Measurements from ENCODE around the gene ELOVL7. TPM values are rescaled to one million over a fixed set of nuclear protein-coding genes. Genes with fewer than 3 reads are reported as not detected.

The ELOVL7 gene
- total and polyA plus RNA-seq, 2 of the 4 experiments (the other 2 are of a cell fraction): 0.18 TPM; not detected in 1

DNA sequence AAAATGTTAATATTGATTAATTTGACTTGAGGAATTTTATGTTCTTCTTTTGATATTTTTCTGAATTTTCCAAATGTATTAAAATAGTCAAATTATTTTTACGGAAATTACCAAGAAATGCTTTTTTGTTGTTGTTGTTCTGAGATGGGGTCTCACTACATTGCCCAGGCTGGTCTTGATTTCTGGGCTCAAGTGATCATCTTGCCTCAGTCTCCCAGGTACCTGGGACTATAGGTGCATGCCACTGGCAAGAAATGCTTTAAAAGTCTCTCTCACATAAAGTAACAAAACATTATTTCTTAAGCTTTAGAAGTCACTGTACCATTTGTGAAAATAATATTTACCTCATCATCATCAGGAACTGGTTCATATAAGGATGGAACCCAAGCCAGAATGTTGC lies 43.0 kb upstream of the ELOVL7 start:
- H4K8ac ChIP-seq (ENCODE audit: low read depth in 2 of 2, low read length in 2 of 2): no peak overlapping the region
- in situ Hi-C loops (cut with MboI; ENCODE audit: low sequenced_read_pairs): no loop called here
- no peaks in the 10 kb centered on the region for H3K36me3 ChIP-seq (ENCODE audit: control insufficient read depth, insufficient read depth, low read length)

More for the DNA sequence above, 43.0 kb upstream of the ELOVL7 start:
- Histone ChIP-seq H2AK5ac (ENCODE audit: low read depth, low read length) (no peak overlapping the region), H3K4me2 (ENCODE audit: low read depth, low read length) (no peak overlapping the region), H3K9me1 (ENCODE audit: insufficient read depth, low read length) (no peaks in the 10 kb centered on the region), H3K14ac (replicated peaks; ENCODE audit: low read depth, low read length) (no peak overlapping the region), H4K20me1 (ENCODE audit: insufficient read depth, low read length) (no peaks in the 10 kb centered on the region), H4K5ac (ENCODE audit: low read depth, low read length) (no peak overlapping the region), H2BK5ac (ENCODE audit: low read depth, low read length, poor library complexity, severe bottlenecking) (no peak overlapping the region), H3K9me3 (ENCODE audit: control insufficient read depth, insufficient read depth, low read length) (no peaks in the 10 kb centered on the region), H2AK9ac (replicated peaks; ENCODE audit: low read depth, low read length, poor library complexity) (no peak overlapping the region), H3K4me3 (ENCODE audit: insufficient read depth, low read depth, low read length) (no peak overlapping the region), H3K27ac (ENCODE audit: insufficient read depth, low read length) (no peak overlapping the region), H3K23ac (ENCODE audit: low read depth, low read length) (no peak overlapping the region), H3K4me1 (ENCODE audit: control insufficient read depth, insufficient read depth, low read length) (no peaks in the 10 kb centered on the region), H3K79me1 (ENCODE audit: low read depth in 1 of 2, low read length in 2 of 2) (no peaks in the 10 kb centered on the region), H3K9ac (ENCODE audit: low read depth, low read length) (no peak overlapping the region), H2AFZ (replicated peaks; ENCODE audit: low read length, poor library complexity) (no peak overlapping the region), H3K18ac (ENCODE audit: low read depth, low read length) (no peak overlapping the region), H2BK20ac (ENCODE audit: low read depth, low read length) (no peak overlapping the region), H3K56ac (ENCODE audit: extremely low read depth, insufficient read depth, low read length) (no peak overlapping the region), H2BK15ac (ENCODE audit: low read depth, low read length) (no peak overlapping the region), H3K4ac (ENCODE audit: low read depth, low read length) (no peak overlapping the region), H4K91ac (ENCODE audit: insufficient read depth, low read depth, low read length) (no peak overlapping the region), H2BK120ac (ENCODE audit: low read depth, low read length) (no peak overlapping the region), H3K27me3 (ENCODE audit: control insufficient read depth, insufficient read depth, low read length) (no peaks in the 10 kb centered on the region)
- intact Hi-C loops (cut with micrococcal nuclease) (no loop called here), dilution Hi-C loops (cut with HindIII; ENCODE audit: low sequenced_read_pairs, unreplicated experiment) (no loop called here)
- TF ChIP-seq POLR2A (IDR thresholded peaks at IDR 0.05; ENCODE audit: low read depth, low read length): no peak
- no peak for TF ChIP-seq MAFK (IDR thresholded peaks at IDR 0.05; ENCODE audit: low read depth, low read length)
- TF ChIP-seq CEBPB (IDR thresholded peaks at IDR 0.05; ENCODE audit: low read depth, low read length): no peak
- TF ChIP-seq RAD21 (IDR thresholded peaks at IDR 0.05; ENCODE audit: low read length): no peak
- TF ChIP-seq MXI1 (IDR thresholded peaks at IDR 0.05; ENCODE audit: borderline replicate concordance, low read depth, low read length): no peak
- no peak for TF ChIP-seq MAZ (IDR thresholded peaks at IDR 0.05; ENCODE audit: borderline replicate concordance, low read depth, low read length)
- TF ChIP-seq, protein P1, sequence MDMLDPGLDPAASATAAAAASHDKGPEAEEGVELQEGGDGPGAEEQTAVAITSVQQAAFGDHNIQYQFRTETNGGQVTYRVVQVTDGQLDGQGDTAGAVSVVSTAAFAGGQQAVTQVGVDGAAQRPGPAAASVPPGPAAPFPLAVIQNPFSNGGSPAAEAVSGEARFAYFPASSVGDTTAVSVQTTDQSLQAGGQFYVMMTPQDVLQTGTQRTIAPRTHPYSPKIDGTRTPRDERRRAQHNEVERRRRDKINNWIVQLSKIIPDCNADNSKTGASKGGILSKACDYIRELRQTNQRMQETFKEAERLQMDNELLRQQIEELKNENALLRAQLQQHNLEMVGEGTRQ (IDR thresholded peaks at IDR 0.05; ENCODE audit: low read depth, low read length): no peak
- no peak for TF ChIP-seq CHD1 (IDR thresholded peaks at IDR 0.05; ENCODE audit: low read depth, low read length)
- TF ChIP-seq, protein P2, sequence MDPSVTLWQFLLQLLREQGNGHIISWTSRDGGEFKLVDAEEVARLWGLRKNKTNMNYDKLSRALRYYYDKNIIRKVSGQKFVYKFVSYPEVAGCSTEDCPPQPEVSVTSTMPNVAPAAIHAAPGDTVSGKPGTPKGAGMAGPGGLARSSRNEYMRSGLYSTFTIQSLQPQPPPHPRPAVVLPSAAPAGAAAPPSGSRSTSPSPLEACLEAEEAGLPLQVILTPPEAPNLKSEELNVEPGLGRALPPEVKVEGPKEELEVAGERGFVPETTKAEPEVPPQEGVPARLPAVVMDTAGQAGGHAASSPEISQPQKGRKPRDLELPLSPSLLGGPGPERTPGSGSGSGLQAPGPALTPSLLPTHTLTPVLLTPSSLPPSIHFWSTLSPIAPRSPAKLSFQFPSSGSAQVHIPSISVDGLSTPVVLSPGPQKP (IDR thresholded peaks at IDR 0.05; ENCODE audit: borderline replicate concordance, low read depth, low read length): no peak
- TF ChIP-seq RFX5 (IDR thresholded peaks at IDR 0.05; ENCODE audit: low read depth, low read length): no peak
- no peak for TF ChIP-seq NFE2L2 (IDR thresholded peaks at IDR 0.05; ENCODE audit: low read depth, low read length)
- no peak for TF ChIP-seq RCOR1 (IDR thresholded peaks at IDR 0.05; ENCODE audit: insufficient replicate concordance, low read length)
- TF ChIP-seq FOS (IDR thresholded peaks at IDR 0.05; ENCODE audit: low read depth, low read length): no peak
- TF ChIP-seq BHLHE40 (IDR thresholded peaks at IDR 0.05; ENCODE audit: low read depth, low read length): no peak
- TF ChIP-seq, protein P3, sequence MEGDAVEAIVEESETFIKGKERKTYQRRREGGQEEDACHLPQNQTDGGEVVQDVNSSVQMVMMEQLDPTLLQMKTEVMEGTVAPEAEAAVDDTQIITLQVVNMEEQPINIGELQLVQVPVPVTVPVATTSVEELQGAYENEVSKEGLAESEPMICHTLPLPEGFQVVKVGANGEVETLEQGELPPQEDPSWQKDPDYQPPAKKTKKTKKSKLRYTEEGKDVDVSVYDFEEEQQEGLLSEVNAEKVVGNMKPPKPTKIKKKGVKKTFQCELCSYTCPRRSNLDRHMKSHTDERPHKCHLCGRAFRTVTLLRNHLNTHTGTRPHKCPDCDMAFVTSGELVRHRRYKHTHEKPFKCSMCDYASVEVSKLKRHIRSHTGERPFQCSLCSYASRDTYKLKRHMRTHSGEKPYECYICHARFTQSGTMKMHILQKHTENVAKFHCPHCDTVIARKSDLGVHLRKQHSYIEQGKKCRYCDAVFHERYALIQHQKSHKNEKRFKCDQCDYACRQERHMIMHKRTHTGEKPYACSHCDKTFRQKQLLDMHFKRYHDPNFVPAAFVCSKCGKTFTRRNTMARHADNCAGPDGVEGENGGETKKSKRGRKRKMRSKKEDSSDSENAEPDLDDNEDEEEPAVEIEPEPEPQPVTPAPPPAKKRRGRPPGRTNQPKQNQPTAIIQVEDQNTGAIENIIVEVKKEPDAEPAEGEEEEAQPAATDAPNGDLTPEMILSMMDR (conservative IDR thresholded peaks at IDR 0.05; ENCODE audit: low read depth, low read length): no peak
- TF ChIP-seq SMC3 (IDR thresholded peaks at IDR 0.05; ENCODE audit: low read depth, low read length): no peak
- ATAC-seq (ENCODE audit: low read depth) (no peak), DNase-seq (no peak)
- CTCF ChIA-PET: no interaction called here
- no CpG with 5 or more reads among the region's 1 CpG for WGBS, 2 experiments (ENCODE audit: extremely low coverage in 2 of 2, insufficient read length in 1 of 2)
- POLR2A ChIA-PET (ENCODE audit: unreplicated experiment): no interaction called here
- BruUV-seq (replicated peaks): no TSS peak

Measured in IMR-90 (cell line).